Stimulated activated CD4-positive, alpha-beta T cell treated with anti-CD3 and anti-CD28 coated beads, Interleukin-2, amount 100 ng/mL, for 4 hours (primary cell): ENCODE data around the gene APLP2.
"Not testable (repeated sequence)": the region's sequence is repeated elsewhere in the genome, so short reads cannot be mapped to it uniquely, and the experiment has no call there.

Experiments used
- DNase-seq: peaks from one replicate; pipeline ENCODE4 v3.0.0-alpha.2; 2020; ENCODE audit warnings: low read depth

Gene APLP2

GRCh38 chr11:130092661-130093060, 23.0 kb downstream of the APLP2 start:
- no peak for DNase-seq

- DNase-seq = no peak
Observed at GRCh38 chr11:130094614-130095013, 24.9 kb downstream of the APLP2 start.

DNA sequence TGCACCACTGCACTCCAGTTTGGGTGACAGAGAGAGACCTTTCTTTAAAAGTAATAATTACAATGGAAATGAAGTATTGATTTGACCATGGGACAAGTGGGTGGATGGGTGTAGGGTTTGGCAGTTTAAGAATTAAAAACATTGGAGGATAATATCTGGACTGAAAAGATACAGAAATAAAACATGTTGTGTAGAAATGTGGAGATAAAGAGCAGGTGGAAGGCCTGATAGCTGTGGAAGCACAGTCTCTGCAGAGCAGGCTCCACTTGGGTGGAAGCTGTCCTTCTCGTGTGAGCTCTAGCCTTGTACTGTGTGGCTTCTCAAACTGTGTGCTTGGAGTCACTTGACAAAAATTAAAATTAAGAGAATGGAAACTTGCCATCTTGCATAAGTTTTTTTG, 25.6 kb downstream of the APLP2 start:
- no peak for DNase-seq

GRCh38 chr11:130096042-130096441, 26.3 kb downstream of the APLP2 start:
- no peak for DNase-seq

GRCh38 chr11:130096823-130097222, 27.1 kb downstream of the APLP2 start:
- no peak for DNase-seq

- no peak for DNase-seq
Observed at GRCh38 chr11:130097285-130097684, 27.6 kb downstream of the APLP2 start.

DNA sequence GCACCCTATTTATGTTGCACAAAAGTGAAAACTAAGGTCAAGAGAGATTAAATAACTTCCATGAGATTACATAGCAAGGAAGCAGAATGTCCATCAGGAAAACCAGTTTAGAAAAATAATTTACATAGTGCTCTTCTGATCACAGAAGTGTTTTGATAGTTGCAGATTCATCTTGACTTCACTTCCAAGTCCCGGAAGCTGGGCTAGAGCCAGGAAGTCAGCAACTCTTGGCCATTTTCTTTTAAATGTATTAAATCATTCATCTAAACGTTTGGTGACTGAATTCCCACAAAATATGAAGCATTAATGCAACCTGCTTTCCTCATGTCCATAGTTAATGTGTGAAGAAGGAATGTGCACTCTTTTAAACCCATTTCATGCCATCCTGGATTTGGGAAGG, 29.7 kb downstream of the APLP2 start:
- DNase-seq = no peak

GRCh38 chr11:130100381-130101095, 30.8 kb downstream of the APLP2 start:
- no peak for DNase-seq

DNA sequence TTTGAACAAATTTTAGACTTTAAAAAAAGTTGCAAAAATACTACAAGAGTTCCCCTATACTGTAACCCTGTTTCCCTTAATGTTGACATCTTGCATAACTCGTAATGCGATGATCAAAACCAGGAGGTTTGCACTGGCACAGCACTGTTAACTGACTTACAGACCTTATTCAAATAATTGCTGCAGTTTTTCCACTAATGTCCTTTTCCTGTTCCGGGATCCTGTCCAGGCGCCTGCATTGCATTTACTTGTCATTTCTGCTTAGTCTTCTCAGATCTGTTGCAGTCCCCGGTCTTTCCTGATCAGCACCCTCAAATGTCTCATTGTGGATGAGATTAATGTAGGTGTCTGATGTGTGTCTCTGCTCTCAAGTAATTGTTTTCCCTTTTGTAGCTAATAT, 32.0 kb downstream of the APLP2 start:
- DNase-seq = no peak

GRCh38 chr11:130102301-130103249, 32.9 kb downstream of the APLP2 start:
- no peak for DNase-seq

- no peak for DNase-seq
Observed at GRCh38 chr11:130103296-130103814, 33.7 kb downstream of the APLP2 start.

DNA sequence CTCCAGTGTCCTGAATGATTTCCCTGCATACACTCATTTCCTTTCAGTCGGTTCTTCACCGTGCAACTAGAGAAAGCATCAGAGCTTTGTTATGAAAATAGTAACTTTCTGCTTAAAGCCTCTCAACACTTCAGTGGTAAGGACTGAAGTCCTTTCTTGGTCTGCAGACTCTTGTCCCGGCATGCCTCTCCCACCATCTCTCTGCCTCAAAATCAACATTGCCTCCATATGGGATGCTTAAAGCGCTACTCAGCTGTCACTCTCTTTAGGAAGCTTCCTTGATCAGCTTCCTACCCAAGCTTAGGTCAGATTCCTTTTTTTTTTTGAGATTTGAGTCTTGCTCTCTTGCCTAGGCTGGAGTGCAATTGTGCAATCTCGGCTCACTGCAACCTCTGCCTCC, 36.7 kb downstream of the APLP2 start:
- DNase-seq = no peak

- not testable (repeated sequence) for DNase-seq
Observed at GRCh38 chr11:130108671-130109070, 39.0 kb downstream of the APLP2 start.

GRCh38 chr11:130109386-130109785, 39.7 kb downstream of the APLP2 start:
- no peak for DNase-seq

GRCh38 chr11:130110339-130111108, 40.8 kb downstream of the APLP2 start:
- no peak for DNase-seq

DNA sequence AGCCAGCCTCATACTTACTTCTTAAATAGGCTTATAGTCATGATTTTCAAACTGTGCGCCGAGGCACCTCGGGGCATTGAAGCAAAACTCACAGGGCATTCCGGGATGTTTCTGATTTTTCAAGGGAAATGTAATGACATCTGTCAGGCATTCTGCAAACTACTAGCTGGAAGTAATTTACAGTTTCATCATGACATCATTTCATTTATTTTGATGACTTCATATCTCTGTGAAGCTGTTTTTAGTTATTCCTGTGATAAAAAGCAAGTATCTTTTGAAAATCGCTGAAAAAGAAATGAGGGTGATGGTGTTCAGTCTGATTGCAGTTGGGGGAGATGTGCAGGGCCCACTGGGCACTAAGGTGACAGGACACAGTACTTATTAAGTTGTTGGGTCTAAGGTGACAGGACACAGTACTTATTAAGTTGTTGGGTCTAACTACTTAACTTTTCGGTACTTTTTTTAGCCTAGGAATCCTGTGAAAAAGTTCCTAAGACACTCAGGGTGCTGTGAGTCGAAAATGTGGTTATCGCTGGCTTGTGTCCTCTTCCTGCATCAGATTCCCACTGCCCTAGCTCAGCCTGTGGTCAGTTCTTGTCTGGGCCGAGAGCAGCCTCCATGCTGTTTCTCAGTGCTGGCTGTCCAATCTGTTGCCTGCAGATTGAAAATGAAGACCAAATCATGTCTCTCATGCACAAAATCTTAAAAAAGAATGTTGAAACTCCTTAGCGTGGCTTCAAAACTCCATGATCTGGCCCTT, 42.6 kb downstream of the APLP2 start:
- no peak for DNase-seq

- DNase-seq = no peak
Observed at GRCh38 chr11:130114281-130114680, 44.6 kb downstream of the APLP2 start.

GRCh38 chr11:130114726-130115125, 45.0 kb downstream of the APLP2 start:
- DNase-seq = no peak

DNA sequence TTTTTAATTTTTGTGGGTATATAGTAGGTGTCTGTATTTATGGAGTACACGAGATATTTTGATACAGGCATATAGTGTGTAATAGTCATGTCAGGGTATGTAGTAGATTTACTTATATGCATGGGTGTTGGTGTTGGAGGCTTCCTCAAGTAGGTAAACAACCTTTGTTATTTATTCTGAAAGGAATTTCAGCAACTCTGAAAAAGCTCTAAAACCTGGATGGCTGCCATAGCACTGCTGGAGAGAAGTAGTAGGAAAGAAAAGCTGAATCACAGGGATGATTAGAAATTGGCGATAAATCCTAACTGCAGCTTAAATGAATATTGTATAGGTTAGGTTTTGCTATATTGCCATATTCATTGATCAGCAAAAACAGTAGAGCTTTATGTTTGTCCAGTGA, 45.5 kb downstream of the APLP2 start:
- DNase-seq = no peak

- DNase-seq = no peak
Observed at GRCh38 chr11:130118165-130118564, 48.5 kb downstream of the APLP2 start.

DNA sequence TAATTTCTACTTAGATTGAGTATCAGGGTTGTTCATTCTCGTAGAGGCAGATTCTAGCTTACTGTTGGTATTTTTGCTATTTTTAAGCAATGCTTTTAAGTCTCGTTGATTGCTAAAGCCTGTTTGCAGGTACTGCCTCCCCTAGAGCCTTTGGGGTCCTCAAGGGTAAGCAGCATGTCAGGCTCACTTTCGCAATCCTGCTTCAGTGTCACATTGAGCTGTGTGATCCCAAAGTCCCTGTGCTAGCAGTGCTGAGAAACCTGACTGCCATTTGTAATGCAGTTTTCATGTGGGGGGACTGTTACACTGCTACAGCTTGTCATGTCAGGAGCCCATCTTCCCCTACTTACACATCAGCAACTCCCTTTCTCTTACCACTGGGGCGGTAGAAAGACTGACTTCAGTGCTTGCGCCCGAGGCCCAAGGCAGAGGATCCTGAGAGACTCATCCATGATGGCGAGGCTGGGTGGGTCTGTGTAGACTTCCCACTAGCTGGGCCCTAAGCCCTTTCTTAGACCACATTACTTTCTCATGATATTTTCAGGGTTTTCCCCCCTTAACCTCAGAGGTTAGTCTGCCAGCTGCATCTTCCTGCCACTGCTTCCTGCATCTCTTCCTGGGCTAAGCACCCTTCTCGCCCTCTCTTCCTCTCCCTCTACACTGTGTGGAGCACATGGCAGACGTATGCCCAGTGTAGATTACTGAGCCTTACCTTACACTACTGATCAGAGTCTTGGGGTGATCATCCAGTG, 49.1 kb downstream of the APLP2 start:
- DNase-seq = no peak
